Putamen (tissue), 1 donor: Measurements from ENCODE around the gene ODAD2.
"Not testable (repeated sequence)": the region's sequence is repeated elsewhere in the genome, so short reads cannot be mapped to it uniquely, and the experiment has no call there.

Experiments
- DNase-seq: peaks from one replicate; pipeline ENCODE4 v3.0.0-alpha.2; 2016; ENCODE audit warnings: low spot score

ODAD2 gene

GRCh38 chr10:27969931-27970330 lies 28.9 kb downstream of the ODAD2 start:
- not testable (repeated sequence) for DNase-seq

- DNase-seq = no peak
Measured at GRCh38 chr10:27959093-27959715, 39.7 kb downstream of the ODAD2 start.

- not testable (repeated sequence) for DNase-seq
Measured at GRCh38 chr10:27958383-27958782, 40.5 kb downstream of the ODAD2 start.

- DNase-seq = no peak
Measured at GRCh38 chr10:27950242-27950564, 48.7 kb downstream of the ODAD2 start.

- DNase-seq = no peak
Measured at GRCh38 chr10:27949528-27950241, 49.2 kb downstream of the ODAD2 start.

GRCh38 chr10:27948186-27948585 lies 50.7 kb downstream of the ODAD2 start:
- DNase-seq = no peak

- DNase-seq = no peak
Measured at GRCh38 chr10:27947540-27947939, 51.3 kb downstream of the ODAD2 start.

GRCh38 chr10:27944005-27944404 lies 54.9 kb downstream of the ODAD2 start:
- DNase-seq = no peak

- DNase-seq = no peak
Measured at GRCh38 chr10:27914888-27915287, 84.0 kb downstream of the ODAD2 start.

- no peak for DNase-seq
Measured at GRCh38 chr10:27912231-27912630, 86.6 kb downstream of the ODAD2 start.

- no peak for DNase-seq
Measured at GRCh38 chr10:27911539-27911938, 87.3 kb downstream of the ODAD2 start.

- no peak for DNase-seq
Measured at GRCh38 chr10:27911011-27911410, 87.9 kb downstream of the ODAD2 start.

GRCh38 chr10:27908231-27908630 lies 90.6 kb downstream of the ODAD2 start:
- no peak for DNase-seq

GRCh38 chr10:27899485-27899884 lies 99.4 kb downstream of the ODAD2 start:
- not testable (repeated sequence) for DNase-seq

GRCh38 chr10:27899058-27899457 lies 99.8 kb downstream of the ODAD2 start:
- no peak for DNase-seq

- DNase-seq = no peak
Measured at GRCh38 chr10:27893358-27893954, 105.4 kb downstream of the ODAD2 start.

- no peak for DNase-seq
Measured at GRCh38 chr10:27890971-27891370, 107.9 kb downstream of the ODAD2 start.

GRCh38 chr10:27889518-27889917 lies 109.4 kb downstream of the ODAD2 start:
- DNase-seq = no peak

- DNase-seq = no peak
Measured at GRCh38 chr10:27884185-27884641, 114.7 kb downstream of the ODAD2 start.

- no peak for DNase-seq
Measured at GRCh38 chr10:27878281-27878680, 120.6 kb downstream of the ODAD2 start.

- DNase-seq = no peak
Measured at GRCh38 chr10:27865221-27865635, 133.7 kb downstream of the ODAD2 start.

- no peak for DNase-seq
Measured at GRCh38 chr10:27861781-27862180, 137.1 kb downstream of the ODAD2 start.

- no peak for DNase-seq
Measured at GRCh38 chr10:27857616-27858015, 141.3 kb downstream of the ODAD2 start.
